ENCODE measurements around the gene CCDC40. TPM values are rescaled to one million over a fixed set of nuclear protein-coding genes. Genes with fewer than 3 reads are reported as not detected.
A peak's percentile ranks its signal among the peaks of the same experiment; 100 is the strongest.

The CCDC40 gene
- total and polyA plus RNA-seq, 9 of the 15 experiments (the other 6 are each of a cell fraction or from before 2014, with no cell fraction given) = 0.07 to 0.33 TPM; not detected in 7

- TF ChIP-seq ZNF609 (CRISPR knock-in tag; IDR thresholded peaks at IDR 0.05; ENCODE audit: borderline replicate concordance) = no peak
- TF ChIP-seq, protein P1, sequence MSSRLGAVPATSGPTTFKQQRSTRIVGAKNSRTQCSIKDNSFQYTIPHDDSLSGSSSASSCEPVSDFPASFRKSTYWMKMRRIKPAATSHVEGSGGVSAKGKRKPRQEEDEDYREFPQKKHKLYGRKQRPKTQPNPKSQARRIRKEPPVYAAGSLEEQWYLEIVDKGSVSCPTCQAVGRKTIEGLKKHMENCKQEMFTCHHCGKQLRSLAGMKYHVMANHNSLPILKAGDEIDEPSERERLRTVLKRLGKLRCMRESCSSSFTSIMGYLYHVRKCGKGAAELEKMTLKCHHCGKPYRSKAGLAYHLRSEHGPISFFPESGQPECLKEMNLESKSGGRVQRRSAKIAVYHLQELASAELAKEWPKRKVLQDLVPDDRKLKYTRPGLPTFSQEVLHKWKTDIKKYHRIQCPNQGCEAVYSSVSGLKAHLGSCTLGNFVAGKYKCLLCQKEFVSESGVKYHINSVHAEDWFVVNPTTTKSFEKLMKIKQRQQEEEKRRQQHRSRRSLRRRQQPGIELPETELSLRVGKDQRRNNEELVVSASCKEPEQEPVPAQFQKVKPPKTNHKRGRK (tag; IDR thresholded peaks at IDR 0.05) = no peak
- TF ChIP-seq C11orf30 (IDR thresholded peaks at IDR 0.05; ENCODE audit: low read depth) = peak; percentile 58
- no peak for TF ChIP-seq STAT5A (IDR thresholded peaks at IDR 0.05; ENCODE audit: borderline replicate concordance, low read length)
- no peak for TF ChIP-seq PRDM10 (IDR thresholded peaks at IDR 0.05; ENCODE audit: partially characterized antibody)
- TF ChIP-seq, protein P2, sequence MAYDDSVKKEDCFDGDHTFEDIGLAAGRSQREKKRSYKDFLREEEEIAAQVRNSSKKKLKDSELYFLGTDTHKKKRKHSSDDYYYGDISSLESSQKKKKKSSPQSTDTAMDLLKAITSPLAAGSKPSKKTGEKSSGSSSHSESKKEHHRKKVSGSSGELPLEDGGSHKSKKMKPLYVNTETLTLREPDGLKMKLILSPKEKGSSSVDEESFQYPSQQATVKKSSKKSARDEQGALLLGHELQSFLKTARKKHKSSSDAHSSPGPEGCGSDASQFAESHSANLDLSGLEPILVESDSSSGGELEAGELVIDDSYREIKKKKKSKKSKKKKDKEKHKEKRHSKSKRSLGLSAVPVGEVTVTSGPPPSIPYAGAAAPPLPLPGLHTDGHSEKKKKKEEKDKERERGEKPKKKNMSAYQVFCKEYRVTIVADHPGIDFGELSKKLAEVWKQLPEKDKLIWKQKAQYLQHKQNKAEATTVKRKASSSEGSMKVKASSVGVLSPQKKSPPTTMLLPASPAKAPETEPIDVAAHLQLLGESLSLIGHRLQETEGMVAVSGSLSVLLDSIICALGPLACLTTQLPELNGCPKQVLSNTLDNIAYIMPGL (CRISPR knock-in tag; IDR thresholded peaks at IDR 0.05) = 0 out of 2 replicates have a peak, but pooled peaks have one; percentile 19
- TF ChIP-seq ZNF830 (CRISPR knock-in tag; IDR thresholded peaks at IDR 0.05) = no peak
- TF ChIP-seq, protein P3, sequence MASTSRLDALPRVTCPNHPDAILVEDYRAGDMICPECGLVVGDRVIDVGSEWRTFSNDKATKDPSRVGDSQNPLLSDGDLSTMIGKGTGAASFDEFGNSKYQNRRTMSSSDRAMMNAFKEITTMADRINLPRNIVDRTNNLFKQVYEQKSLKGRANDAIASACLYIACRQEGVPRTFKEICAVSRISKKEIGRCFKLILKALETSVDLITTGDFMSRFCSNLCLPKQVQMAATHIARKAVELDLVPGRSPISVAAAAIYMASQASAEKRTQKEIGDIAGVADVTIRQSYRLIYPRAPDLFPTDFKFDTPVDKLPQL (IDR thresholded peaks at IDR 0.05; ENCODE audit: extremely low read depth, insufficient read length) = no peak
- peak; percentile 64 to 76 for TF ChIP-seq FOXK2 (conservative IDR thresholded peaks at IDR 0.05 in 1 of 2, IDR thresholded peaks at IDR 0.05 in 1 of 2; ENCODE audit: low read depth in 2 of 2)
- no peak for TF ChIP-seq NFXL1 (CRISPR knock-in tag; IDR thresholded peaks at IDR 0.05)
- TF ChIP-seq MYC (IDR thresholded peaks at IDR 0.05; ENCODE audit: low read depth, low read length) = peak; percentile 78; the same call in 1 of the 2 replicates
- no peak; the same call in 1 of the 2 replicates for TF ChIP-seq MYC (CRISPR knock-in tag; IDR thresholded peaks at IDR 0.05; ENCODE audit: borderline replicate concordance, low read depth)
Measured at GRCh38 chr17:80147035-80147822, 110.8 kb downstream of the CCDC40 start, which contains the start of gene EIF4A3 (continued).

Data from K562 (cell line).